OCI-LY1 (cell line): ENCODE data around the gene KRTAP5-10.
"Not testable (repeated sequence)": the region's sequence is repeated elsewhere in the genome, so short reads cannot be mapped to it uniquely, and the experiment has no call there.

Source experiments
- H2AFZ ChIP-seq: fragments of 200-600 bp; sonication (generic), shearing (Covaris generic); 2 replicates; pipeline ENCODE4 v1.6.0; 2014; ENCODE audit warnings: antibody characterized with exemption, mild to moderate bottlenecking, low read length
- H3F3A ChIP-seq: fragments of 200-600 bp; sonication (generic), shearing (Covaris generic); 2 replicates; pipeline ENCODE4 v1.6.0; 2014; ENCODE audit warnings: mild to moderate bottlenecking, antibody characterized with exemption, low read length, moderate library complexity; ENCODE audit not compliant: insufficient read depth
- H3K27ac ChIP-seq: fragments of 200-600 bp; sonication (generic); 2 replicates; pipeline ENCODE4 v1.5.1; 2014; ENCODE audit warnings: low read length, mixed run types, mild to moderate bottlenecking, low read depth; ENCODE audit not compliant: poor library complexity, severe bottlenecking
- H3K27me3 ChIP-seq: fragments of 200-600 bp; sonication (generic); 2 replicates; pipeline ENCODE4 v1.6.0; 2014; ENCODE audit warnings: antibody characterized with exemption, mild to moderate bottlenecking, low read length, moderate library complexity; ENCODE audit not compliant: insufficient read depth
- H3K36me3 ChIP-seq: fragments of 200-600 bp; sonication (generic); 2 replicates; pipeline ENCODE4 v1.6.1; 2014; ENCODE audit warnings: mild to moderate bottlenecking, antibody characterized with exemption, low read length, moderate library complexity, mixed read lengths; ENCODE audit not compliant: insufficient read depth
- H3K4me1 ChIP-seq: fragments of 200-600 bp; sonication (generic); 2 replicates; pipeline ENCODE4 v1.5.1; 2014; ENCODE audit warnings: mild to moderate bottlenecking, low read length, moderate library complexity; ENCODE audit not compliant: insufficient read depth, severe bottlenecking
- H3K4me2 ChIP-seq: fragments of 200-600 bp; sonication (generic), shearing (Covaris generic); 2 replicates; pipeline ENCODE4 v1.6.1; 2014; ENCODE audit warnings: low read length
- H3K4me3 ChIP-seq: fragments of 200-600 bp; sonication (generic); 2 replicates; pipeline ENCODE4 v1.5.1; 2014; ENCODE audit warnings: low read length, low read depth, mild to moderate bottlenecking, mixed read lengths; ENCODE audit not compliant: poor library complexity, severe bottlenecking
- H3K79me2 ChIP-seq: fragments of 200-600 bp; shearing (Covaris generic); 2 replicates; pipeline ENCODE4 v1.6.1; 2016; ENCODE audit warnings: mixed run types, low read length, mixed read lengths; ENCODE audit not compliant: insufficient read depth
- H3K9ac ChIP-seq: fragments of 200-600 bp; sonication (generic), shearing (Covaris generic); 2 replicates; pipeline ENCODE4 v1.6.1; 2014; ENCODE audit warnings: mild to moderate bottlenecking, low read length, mixed read lengths
- H3K9me2 ChIP-seq: fragments of 200-600 bp; sonication (generic), shearing (Covaris generic); 2 replicates; pipeline ENCODE4 v1.6.1; 2014; ENCODE audit warnings: low read depth, mild to moderate bottlenecking, low read length, mixed read lengths
- H3K9me3 ChIP-seq: fragments of 200-600 bp; shearing (Covaris generic); 2 replicates; pipeline ENCODE4 v1.6.1; 2014; ENCODE audit warnings: low read length, mixed read lengths
- H4K20me1 ChIP-seq: fragments of 200-600 bp; sonication (generic), shearing (Covaris generic); 2 replicates; pipeline ENCODE4 v1.6.0; 2016; ENCODE audit warnings: mild to moderate bottlenecking, low read length; ENCODE audit not compliant: insufficient read depth
- EZH2 ChIP-seq: fragments of 200-600 bp; sonication (generic), shearing (Covaris generic); IDR thresholded peaks from 2 replicates; pipeline ENCODE4 v1.8.0; 2017; ENCODE audit warnings: borderline replicate concordance, mixed run types, mild to moderate bottlenecking, antibody characterized with exemption, low read length, moderate library complexity, mixed read lengths
- TF ChIP-seq, protein P1 (sequence below): fragments of 200-600 bp; sonication (generic), shearing (Covaris generic); IDR thresholded peaks from 2 replicates; pipeline ENCODE4 v1.5.1; 2017; ENCODE audit warnings: mild to moderate bottlenecking, antibody characterized with exemption, low read length, moderate library complexity, mixed read lengths

KRTAP5-10 gene

DNA sequence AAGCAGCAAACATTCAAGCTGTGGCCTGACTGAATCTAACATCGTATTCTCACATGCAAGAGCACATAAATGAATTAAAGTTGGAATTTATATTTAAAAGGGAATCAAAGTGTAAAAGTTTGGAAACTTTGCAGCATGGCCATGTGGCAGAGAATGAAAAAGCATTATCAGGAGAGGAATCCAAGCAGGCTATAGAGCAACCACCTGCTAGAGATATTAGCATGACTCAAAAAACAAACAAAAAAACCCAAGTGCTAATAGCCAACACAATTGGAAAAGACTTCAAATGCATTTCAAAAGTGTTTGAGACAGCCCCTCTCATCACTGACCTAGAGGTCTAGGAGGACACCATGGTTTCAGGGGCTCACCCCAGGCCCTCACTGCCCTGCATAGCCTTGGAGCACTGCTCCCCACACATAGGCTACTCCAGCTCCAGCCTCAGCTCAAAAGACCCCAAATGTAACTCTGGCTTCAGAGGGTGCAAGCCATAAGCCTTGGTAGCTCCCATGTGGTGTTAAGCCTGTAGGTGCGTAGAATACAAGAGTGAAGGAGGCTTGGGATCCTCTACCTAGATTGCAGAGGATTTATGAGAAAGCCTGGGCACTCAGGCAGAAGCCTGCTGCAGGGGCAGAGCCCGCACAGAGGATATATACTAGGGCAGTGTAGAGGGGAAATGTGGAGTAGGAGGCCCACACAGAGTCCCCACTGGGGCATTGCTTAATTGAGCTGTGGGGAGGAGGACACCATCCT lies 40.0 kb upstream of the KRTAP5-10 start:
- no peaks in the 10 kb centered on the region for H3K27me3 ChIP-seq
- no peaks in the 10 kb centered on the region for H3F3A ChIP-seq
- no peaks in the 10 kb centered on the region for H3K79me2 ChIP-seq
- H3K4me2 ChIP-seq: no peak overlapping the region
- H3K27ac ChIP-seq: no peak overlapping the region
- no peaks in the 10 kb centered on the region for H4K20me1 ChIP-seq
- no peaks in the 10 kb centered on the region for H3K9me3 ChIP-seq
- H2AFZ ChIP-seq: no peak overlapping the region
- H3K9me2 ChIP-seq: no peaks in the 10 kb centered on the region
- no peak for TF ChIP-seq EZH2
- TF ChIP-seq, protein P1, sequence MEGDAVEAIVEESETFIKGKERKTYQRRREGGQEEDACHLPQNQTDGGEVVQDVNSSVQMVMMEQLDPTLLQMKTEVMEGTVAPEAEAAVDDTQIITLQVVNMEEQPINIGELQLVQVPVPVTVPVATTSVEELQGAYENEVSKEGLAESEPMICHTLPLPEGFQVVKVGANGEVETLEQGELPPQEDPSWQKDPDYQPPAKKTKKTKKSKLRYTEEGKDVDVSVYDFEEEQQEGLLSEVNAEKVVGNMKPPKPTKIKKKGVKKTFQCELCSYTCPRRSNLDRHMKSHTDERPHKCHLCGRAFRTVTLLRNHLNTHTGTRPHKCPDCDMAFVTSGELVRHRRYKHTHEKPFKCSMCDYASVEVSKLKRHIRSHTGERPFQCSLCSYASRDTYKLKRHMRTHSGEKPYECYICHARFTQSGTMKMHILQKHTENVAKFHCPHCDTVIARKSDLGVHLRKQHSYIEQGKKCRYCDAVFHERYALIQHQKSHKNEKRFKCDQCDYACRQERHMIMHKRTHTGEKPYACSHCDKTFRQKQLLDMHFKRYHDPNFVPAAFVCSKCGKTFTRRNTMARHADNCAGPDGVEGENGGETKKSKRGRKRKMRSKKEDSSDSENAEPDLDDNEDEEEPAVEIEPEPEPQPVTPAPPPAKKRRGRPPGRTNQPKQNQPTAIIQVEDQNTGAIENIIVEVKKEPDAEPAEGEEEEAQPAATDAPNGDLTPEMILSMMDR: no peak
- H3K9ac ChIP-seq: no peak overlapping the region
- no peaks in the 10 kb centered on the region for H3K36me3 ChIP-seq
- no peak overlapping the region for H3K4me3 ChIP-seq
- H3K4me1 ChIP-seq: no peaks in the 10 kb centered on the region

DNA sequence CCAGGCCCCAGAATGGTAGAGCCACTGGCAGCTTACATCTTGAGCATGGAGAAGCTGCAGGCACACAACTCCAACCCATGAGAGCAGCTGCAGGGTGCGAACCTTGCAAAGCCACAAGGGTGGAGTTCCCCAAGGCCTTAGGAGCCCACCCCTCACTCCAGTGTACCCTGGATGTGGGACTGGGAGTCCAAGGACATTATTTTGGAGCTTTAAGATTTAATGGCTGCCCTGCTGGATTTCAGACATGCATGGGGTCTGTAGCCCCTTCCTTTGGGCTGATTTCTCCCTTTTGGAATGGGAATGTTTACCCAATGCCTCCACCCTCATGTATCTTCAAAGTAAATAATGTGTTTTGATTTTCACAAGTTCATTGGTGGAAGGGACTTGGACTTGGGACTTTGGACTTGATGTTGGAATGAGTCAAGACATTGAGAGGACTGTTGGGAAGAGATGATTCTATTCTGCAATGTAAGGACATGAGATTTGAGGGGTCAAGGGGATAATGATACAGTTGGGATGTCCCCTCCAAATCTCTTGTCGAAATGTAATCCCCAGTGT lies 39.3 kb upstream of the KRTAP5-10 start:
- no peak overlapping the region for H3K4me2 ChIP-seq
- no peaks in the 10 kb centered on the region for H3K36me3 ChIP-seq
- no peak overlapping the region for H3K9ac ChIP-seq
- no peak overlapping the region for H3K4me3 ChIP-seq
- no peak overlapping the region for H3K27ac ChIP-seq
- H3K79me2 ChIP-seq: no peaks in the 10 kb centered on the region
- H3K4me1 ChIP-seq: no peaks in the 10 kb centered on the region
- H3K9me3 ChIP-seq: no peaks in the 10 kb centered on the region
- TF ChIP-seq, protein P1: no peak
- TF ChIP-seq EZH2: no peak
- no peaks in the 10 kb centered on the region for H3F3A ChIP-seq
- no peaks in the 10 kb centered on the region for H3K27me3 ChIP-seq
- H3K9me2 ChIP-seq: no peaks in the 10 kb centered on the region
- no peak overlapping the region for H2AFZ ChIP-seq
- H4K20me1 ChIP-seq: no peaks in the 10 kb centered on the region

DNA sequence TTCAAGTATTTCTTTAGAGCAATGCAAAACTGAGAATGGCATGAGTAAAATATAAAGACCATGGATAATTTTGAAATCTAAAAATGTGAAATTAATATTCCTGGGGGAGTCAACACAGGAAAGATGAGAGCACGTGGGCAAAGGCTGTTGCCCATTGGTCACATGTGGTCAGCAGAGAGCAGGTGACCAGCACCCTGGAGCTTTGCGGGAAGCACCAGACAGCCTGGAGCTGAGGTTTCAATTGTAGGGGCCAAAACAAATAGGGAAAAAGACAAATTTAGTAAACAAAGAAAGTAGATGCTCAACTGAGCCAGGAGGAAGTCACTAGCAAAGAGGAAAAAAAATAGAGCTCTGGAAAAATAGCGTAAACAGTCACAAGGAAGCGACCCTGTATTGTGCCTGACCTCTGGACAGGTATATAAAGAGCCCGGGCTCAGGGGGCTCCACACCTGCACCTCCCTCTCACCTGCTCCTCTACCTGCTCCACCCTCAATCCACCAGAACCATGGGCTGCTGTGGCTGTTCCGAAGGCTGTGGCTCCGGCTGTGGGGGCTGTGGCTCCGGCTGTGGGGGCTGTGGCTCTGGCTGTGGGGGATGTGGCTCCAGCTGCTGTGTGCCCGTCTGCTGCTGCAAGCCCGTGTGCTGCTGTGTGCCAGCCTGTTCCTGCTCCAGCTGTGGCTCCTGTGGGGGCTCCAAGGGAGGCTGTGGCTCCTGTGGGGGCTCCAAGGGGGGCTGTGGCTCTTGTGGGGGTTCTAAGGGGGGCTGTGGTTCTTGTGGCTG lies 38.4 kb upstream of the KRTAP5-10 start, which contains the start of gene KRTAP5-7:
Gene KRTAP5-7 (plus strand): TSS at position 472 of the 780 bp plus-strand sequence. CDS start 34 bp downstream, at position 506.
- not testable (repeated sequence) for H3K79me2 ChIP-seq, H3K4me3 ChIP-seq, H3K27me3 ChIP-seq, H3K4me2 ChIP-seq, H3K27ac ChIP-seq, H3K9me3 ChIP-seq, H3K9me2 ChIP-seq, H4K20me1 ChIP-seq, H3K4me1 ChIP-seq, H3K36me3 ChIP-seq, H2AFZ ChIP-seq, H3K9ac ChIP-seq, H3F3A ChIP-seq
